Glomerular endothelial cell (primary cell): ENCODE data around the gene RABEPK. TPM values are rescaled to one million over a fixed set of nuclear protein-coding genes. Genes with fewer than 3 reads are reported as not detected.
"Not testable (repeated sequence)": the region's sequence is repeated elsewhere in the genome, so short reads cannot be mapped to it uniquely, and the experiment has no call there.

Experiments used
- DNase-seq: peaks from one replicate; pipeline ENCODE4 v3.0.0-alpha.2; 2011; ENCODE audit warnings: low read depth, low spot score; ENCODE audit errors: extremely low read depth
- total RNA-seq: library from RNA; depleted of rRNA; stranded (reverse); fragments of >200 nt; gene quantifications from 2 replicates; pipeline ENCODE4 v1.2.3, GENCODE V29; 2015

Gene RABEPK
- total RNA-seq, 1 donor from 2014 or later: 17.2 TPM

GRCh38 chr9:125241863-125242739, 41.8 kb downstream of the RABEPK start:
- no peak for DNase-seq

GRCh38 chr9:125243792-125244260, 43.5 kb downstream of the RABEPK start:
- no peak for DNase-seq

GRCh38 chr9:125246261-125246667, 45.9 kb downstream of the RABEPK start:
- DNase-seq: no peak

- no peak for DNase-seq
Observed at GRCh38 chr9:125254231-125254630, 53.9 kb downstream of the RABEPK start.

- no peak for DNase-seq
Observed at GRCh38 chr9:125255781-125256391, 55.5 kb downstream of the RABEPK start.

- no peak for DNase-seq
Observed at GRCh38 chr9:125258160-125258785, 57.9 kb downstream of the RABEPK start.

- no peak for DNase-seq
Observed at GRCh38 chr9:125258832-125259534, 58.6 kb downstream of the RABEPK start.

- DNase-seq: no peak
Observed at GRCh38 chr9:125260561-125260960, 60.2 kb downstream of the RABEPK start.

GRCh38 chr9:125261501-125262293, 61.4 kb downstream of the RABEPK start, which contains the start of gene GAPVD1:
GAPVD1 (plus strand) TSS chr9:125261826; CDS start chr9:125298922, 37,096 bp downstream.
- no peak for DNase-seq

- DNase-seq: no peak
Observed at GRCh38 chr9:125262294-125262991, 62.1 kb downstream of the RABEPK start.

- DNase-seq: not testable (repeated sequence)
Observed at GRCh38 chr9:125264068-125264467, 63.7 kb downstream of the RABEPK start.

- DNase-seq: no peak
Observed at GRCh38 chr9:125268394-125269013, 68.2 kb downstream of the RABEPK start.

- no peak for DNase-seq
Observed at GRCh38 chr9:125269014-125269397, 68.7 kb downstream of the RABEPK start.

- DNase-seq: no peak
Observed at GRCh38 chr9:125271081-125271480, 70.7 kb downstream of the RABEPK start.

GRCh38 chr9:125272697-125273096, 72.4 kb downstream of the RABEPK start:
- no peak for DNase-seq

GRCh38 chr9:125276771-125277170, 76.4 kb downstream of the RABEPK start:
- no peak for DNase-seq

GRCh38 chr9:125277411-125277810, 77.1 kb downstream of the RABEPK start:
- no peak for DNase-seq

GRCh38 chr9:125280945-125281344, 80.6 kb downstream of the RABEPK start:
- no peak for DNase-seq
